ENCODE data around the gene PRR20A. TPM values are rescaled to one million over a fixed set of nuclear protein-coding genes. Genes with fewer than 3 reads are reported as not detected.

The PRR20A gene
- total RNA-seq, 1 donor from 2014 or later, result not detected

Other genes with a start within 250 kb of the PRR20A start
- gene PRR20B, start 6.6 kb downstream of the PRR20A start, total RNA-seq, result not detected in 2 replicates
- not detected in 2 replicates for gene PRR20C, start 13.1 kb downstream of the PRR20A start, total RNA-seq
- gene PRR20D, start 19.7 kb downstream of the PRR20A start, total RNA-seq, result not detected in 2 replicates
- not detected in 2 replicates for gene PRR20E, start 26.3 kb downstream of the PRR20A start, total RNA-seq

Data from activated CD4-positive, alpha-beta T cell treated with anti-CD3 and anti-CD28 coated beads, Interleukin-2, amount 10 ng/mL, durations not matched to agents 24 days and 14 days (primary cell).